Activated CD8-positive, alpha-beta memory T cell treated with anti-CD3 and anti-CD28 coated beads, Interleukin-2, amount 50 U/mL, for 1 hour (primary cell): ENCODE measurements around the gene OR10K2.

ENCODE experiments used
- DNase-seq: peaks from one replicate; pipeline ENCODE4 v3.0.0-alpha.2; 2020; ENCODE audit errors: extremely low read depth

Gene OR10K2

DNA sequence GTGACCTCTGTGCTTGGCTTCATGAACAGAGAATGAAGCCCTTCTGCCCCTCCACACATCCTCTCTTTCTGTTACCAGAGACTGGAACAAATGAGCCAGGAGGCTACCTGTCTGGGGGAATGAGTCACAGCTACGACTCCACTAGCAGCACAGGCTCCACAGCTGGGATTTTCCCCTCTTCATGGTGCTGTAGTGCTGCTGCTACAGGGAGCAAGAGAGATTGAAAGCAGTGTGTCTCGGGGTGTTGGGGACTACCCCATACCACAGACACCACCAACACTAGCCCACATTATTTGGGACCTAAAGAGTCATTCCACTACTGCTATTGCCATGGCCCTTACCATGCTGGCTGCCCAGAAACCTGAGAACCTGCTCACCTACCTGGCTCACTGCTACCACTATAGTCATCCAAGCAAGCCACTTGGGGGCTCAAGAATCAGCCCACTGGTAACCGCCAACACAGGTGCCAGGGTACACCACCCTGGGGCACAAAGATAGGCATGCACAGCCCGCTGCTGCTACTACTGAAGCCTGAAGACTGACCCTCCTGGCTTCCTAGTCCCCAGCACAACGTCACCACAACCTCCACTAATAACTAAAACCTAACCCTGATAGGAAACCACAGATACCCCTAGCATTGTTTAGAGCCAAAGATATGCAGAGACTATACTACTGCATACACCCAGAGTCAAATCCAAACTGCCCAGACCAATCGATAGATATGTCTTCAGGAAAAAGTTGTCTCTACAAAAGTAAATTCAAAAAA, 54.7 kb downstream of the OR10K2 start:
- no peak for DNase-seq
